DMS 273 treated with DMSO at 0.1 percent for 48 hours (cell line): ENCODE results near the gene ADGRB2.

Experiments used
- DNase-seq: peaks from one replicate; lab custom pipeline; 2025; lab: John Stamatoyannopoulos, UW

ADGRB2 gene

DNA sequence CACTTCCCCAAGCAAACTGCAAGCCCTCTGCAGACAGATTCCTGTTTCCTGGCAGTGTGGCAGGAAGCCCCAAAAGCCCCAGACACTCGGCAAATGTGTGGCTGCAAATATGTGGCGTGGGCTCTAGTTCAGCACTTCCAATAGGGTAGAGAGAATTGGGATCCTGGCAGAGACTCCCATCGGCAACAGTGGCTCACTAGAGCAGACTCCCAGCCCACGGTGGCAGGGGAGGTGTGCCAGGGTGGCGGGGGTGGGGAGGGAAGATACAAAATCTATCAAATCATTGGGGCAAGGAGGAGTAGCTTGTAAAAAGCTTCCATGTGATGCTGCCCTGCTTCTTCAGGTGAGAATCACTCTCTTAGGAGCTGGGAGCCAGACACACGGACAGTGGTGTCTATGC, 86.2 kb downstream of the ADGRB2 start:
- no peak for DNase-seq

DNA sequence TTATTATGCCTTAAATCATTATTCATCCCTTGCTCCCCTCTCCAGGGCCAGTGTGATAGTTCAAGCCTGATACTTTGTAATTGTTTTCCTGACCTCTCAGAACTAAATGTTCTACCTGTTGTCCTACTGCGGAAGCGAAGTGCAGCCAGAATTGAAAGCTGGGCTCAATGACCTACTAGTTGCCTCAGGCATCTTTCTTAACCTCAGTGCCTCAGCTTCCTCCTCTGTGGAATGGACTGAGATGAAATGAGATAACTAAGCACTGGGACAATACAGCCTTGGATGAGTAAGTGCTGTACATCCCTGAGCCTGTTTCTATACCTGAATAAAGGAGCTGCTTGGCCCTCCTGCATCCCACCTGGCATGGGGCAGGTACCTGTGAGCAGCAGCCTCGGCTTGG, 86.7 kb downstream of the ADGRB2 start:
- no peak for DNase-seq
